Mammary epithelial cell (primary cell): Measurements from ENCODE around the gene POU3F1.

Experiments
- EZH2 ChIP-seq: IDR thresholded peaks from 2 replicates; pipeline ENCODE4 v1.6.1; 2012; ENCODE audit warnings: low read length, inconsistent platforms, borderline replicate concordance
- TF ChIP-seq, protein P1 (sequence below), 2 donors: IDR thresholded peaks in 1 of 2; conservative IDR thresholded peaks in 1 of 2; 2 replicates each; pipeline ENCODE4 v1.5.1; 2011 to 2012; ENCODE audit warnings: inconsistent platforms in 2 of 2, low read length in 2 of 2, mild to moderate bottlenecking in 2 of 2, control low read depth in 1 of 2, low read depth in 1 of 2; ENCODE audit not compliant: insufficient read depth in 1 of 2; ENCODE audit errors: extremely low read depth in 1 of 2

DNA sequence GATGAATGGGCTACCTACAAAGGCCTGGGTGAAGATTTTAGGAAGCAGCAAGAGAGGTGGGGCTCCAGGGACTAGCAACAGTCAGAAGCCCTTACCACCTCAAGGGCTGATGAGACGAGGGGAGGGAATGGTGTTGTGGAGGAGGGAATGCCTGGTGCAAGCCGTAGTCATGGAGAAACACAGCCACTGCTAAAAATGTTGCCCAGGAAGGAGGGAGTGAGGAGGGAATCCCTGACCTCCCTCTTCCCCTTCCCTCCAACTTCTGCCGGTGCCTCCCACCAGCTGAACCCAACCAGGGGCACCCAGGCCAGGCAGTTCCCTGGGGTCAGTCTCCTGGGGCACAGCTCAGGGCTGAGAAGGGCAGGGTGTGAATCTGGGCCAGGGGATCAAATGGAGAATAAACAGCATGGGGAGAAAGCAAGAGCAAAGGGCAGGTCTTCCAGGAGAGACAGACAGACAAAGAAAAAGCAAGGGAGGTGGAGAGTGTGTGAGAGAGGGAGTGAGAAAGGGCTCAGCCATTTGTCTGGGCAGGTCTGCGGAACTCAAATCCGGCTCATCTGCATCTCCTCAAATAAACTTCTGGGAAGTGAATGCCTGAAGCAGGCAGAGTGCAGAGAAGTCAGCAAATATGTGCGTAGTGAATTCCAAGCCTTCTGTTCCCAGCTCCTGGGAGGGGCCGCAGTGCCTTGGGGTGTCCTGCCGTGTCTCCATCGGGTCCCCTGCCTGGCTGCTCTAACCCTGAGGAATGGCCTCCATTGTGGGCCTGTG is 27.1 kb upstream of the POU3F1 start:
- TF ChIP-seq, protein P1, sequence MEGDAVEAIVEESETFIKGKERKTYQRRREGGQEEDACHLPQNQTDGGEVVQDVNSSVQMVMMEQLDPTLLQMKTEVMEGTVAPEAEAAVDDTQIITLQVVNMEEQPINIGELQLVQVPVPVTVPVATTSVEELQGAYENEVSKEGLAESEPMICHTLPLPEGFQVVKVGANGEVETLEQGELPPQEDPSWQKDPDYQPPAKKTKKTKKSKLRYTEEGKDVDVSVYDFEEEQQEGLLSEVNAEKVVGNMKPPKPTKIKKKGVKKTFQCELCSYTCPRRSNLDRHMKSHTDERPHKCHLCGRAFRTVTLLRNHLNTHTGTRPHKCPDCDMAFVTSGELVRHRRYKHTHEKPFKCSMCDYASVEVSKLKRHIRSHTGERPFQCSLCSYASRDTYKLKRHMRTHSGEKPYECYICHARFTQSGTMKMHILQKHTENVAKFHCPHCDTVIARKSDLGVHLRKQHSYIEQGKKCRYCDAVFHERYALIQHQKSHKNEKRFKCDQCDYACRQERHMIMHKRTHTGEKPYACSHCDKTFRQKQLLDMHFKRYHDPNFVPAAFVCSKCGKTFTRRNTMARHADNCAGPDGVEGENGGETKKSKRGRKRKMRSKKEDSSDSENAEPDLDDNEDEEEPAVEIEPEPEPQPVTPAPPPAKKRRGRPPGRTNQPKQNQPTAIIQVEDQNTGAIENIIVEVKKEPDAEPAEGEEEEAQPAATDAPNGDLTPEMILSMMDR (conservative IDR thresholded peaks at IDR 0.05 in 1 of 2, IDR thresholded peaks at IDR 0.05 in 1 of 2; ENCODE audit: extremely low read depth in 1 of 2, insufficient read depth in 1 of 2, low read depth in 1 of 2, low read length in 2 of 2): no peak
- TF ChIP-seq EZH2: no peak
